GM12865 (cell line): ENCODE measurements around the gene FOXP1.

Experiments
- DNase-seq: peaks from one replicate; pipeline ENCODE4 v3.0.0; 2010; ENCODE audit warnings: low read depth
- H3K4me3 ChIP-seq: 2 replicates; pipeline ENCODE4 v1.5.1; 2011; ENCODE audit warnings: mild to moderate bottlenecking, low read depth, low read length, control low read depth
- CTCF ChIP-seq: IDR thresholded peaks from 2 replicates; pipeline ENCODE4 v1.5.1; 2011; ENCODE audit warnings: low read length, control low read depth, low read depth, inconsistent platforms; ENCODE audit not compliant: insufficient read depth; ENCODE audit errors: missing control alignments

FOXP1 gene

GRCh38 chr3:71498543-71498942, 85.0 kb downstream of the FOXP1 start:
- no peak for DNase-seq
- H3K4me3 ChIP-seq: no peak overlapping the region
- TF ChIP-seq CTCF: no peak

- no peak overlapping the region for H3K4me3 ChIP-seq
- no peak for TF ChIP-seq CTCF
- DNase-seq: no peak
Observed at GRCh38 chr3:71497971-71498444, 85.5 kb downstream of the FOXP1 start.

GRCh38 chr3:71497367-71497897, 86.1 kb downstream of the FOXP1 start:
- H3K4me3 ChIP-seq: no peak overlapping the region
- DNase-seq: no peak
- no peak for TF ChIP-seq CTCF

- H3K4me3 ChIP-seq: no peak overlapping the region
- DNase-seq: no peak
- TF ChIP-seq CTCF: no peak
Observed at GRCh38 chr3:71495708-71496472, 87.6 kb downstream of the FOXP1 start.

GRCh38 chr3:71494212-71494611, 89.3 kb downstream of the FOXP1 start:
- no peak for TF ChIP-seq CTCF
- no peak for DNase-seq
- H3K4me3 ChIP-seq: no peak overlapping the region

GRCh38 chr3:71492974-71493771, 90.4 kb downstream of the FOXP1 start:
- no peak for TF ChIP-seq CTCF
- no peak overlapping the region for H3K4me3 ChIP-seq
- DNase-seq: no peak
